Naive B cell (primary cell): ENCODE data around the gene RBL2. TPM values are rescaled to one million over a fixed set of nuclear protein-coding genes. Genes with fewer than 3 reads are reported as not detected.
"Not testable (repeated sequence)": the region's sequence is repeated elsewhere in the genome, so short reads cannot be mapped to it uniquely, and the experiment has no call there.

Source experiments
- ATAC-seq, 2 donors: fragments of 150-1000 bp; cut with Tn5 transposase; 2 replicates each; pipeline ENCODE4 v1.10.0; 2021; ENCODE audit warnings: low read depth in 2 of 2, mild to moderate bottlenecking in 2 of 2, moderate library complexity in 2 of 2
- DNase-seq: peaks from one replicate; pipeline ENCODE4 v3.0.0; 2022
- H3K27ac Mint-ChIP-seq, 6 donors: one replicate each; pipeline ENCODE4 v1.8.0; 2020 to 2022; ENCODE audit warnings: mild to moderate bottlenecking in 6 of 6, mixed read lengths in 6 of 6, moderate library complexity in 5 of 6, inconsistent platforms in 2 of 6
- H3K27me3 Mint-ChIP-seq, 3 donors: one replicate each; pipeline ENCODE4 v1.8.0; 2021 to 2022; ENCODE audit warnings: mixed read lengths in 3 of 3, mild to moderate bottlenecking in 1 of 3
- H3K36me3 Mint-ChIP-seq, 2 donors: one replicate each; pipeline ENCODE4 v1.8.0; 2020 to 2022; ENCODE audit warnings: mixed read lengths in 2 of 2, inconsistent platforms in 1 of 2, mild to moderate bottlenecking in 1 of 2
- H3K4me1 Mint-ChIP-seq, 3 donors: one replicate each; pipeline ENCODE4 v1.8.0; 2020 to 2022; ENCODE audit warnings: mixed read lengths in 3 of 3, inconsistent platforms in 1 of 3, mild to moderate bottlenecking in 1 of 3, moderate library complexity in 1 of 3
- H3K4me3 Mint-ChIP-seq, 8 donors: one replicate each; pipeline ENCODE4 v1.8.0; 2020 to 2022; ENCODE audit warnings: mild to moderate bottlenecking in 8 of 8, mixed read lengths in 8 of 8, moderate library complexity in 8 of 8, inconsistent platforms in 2 of 8
- H3K9me3 Mint-ChIP-seq, 7 donors: one replicate each; pipeline ENCODE4 v1.8.0; 2020 to 2022; ENCODE audit warnings: mixed read lengths in 7 of 7, mild to moderate bottlenecking in 5 of 7, inconsistent platforms in 2 of 7, moderate library complexity in 1 of 7
- polyA plus RNA-seq, 6 donors: library from polyadenylated mRNA; unstranded; fragments of 300-500 nt; fragmentation: Illumina TruSeq; gene quantifications; one replicate each; pipeline ENCODE4 v1.2.3, GENCODE V29; 2021; ENCODE audit warnings: low read depth in 6 of 6

Gene RBL2
- polyA plus RNA-seq, 6 donors from 2014 or later, result 108 to 165 (median 121) TPM

DNA sequence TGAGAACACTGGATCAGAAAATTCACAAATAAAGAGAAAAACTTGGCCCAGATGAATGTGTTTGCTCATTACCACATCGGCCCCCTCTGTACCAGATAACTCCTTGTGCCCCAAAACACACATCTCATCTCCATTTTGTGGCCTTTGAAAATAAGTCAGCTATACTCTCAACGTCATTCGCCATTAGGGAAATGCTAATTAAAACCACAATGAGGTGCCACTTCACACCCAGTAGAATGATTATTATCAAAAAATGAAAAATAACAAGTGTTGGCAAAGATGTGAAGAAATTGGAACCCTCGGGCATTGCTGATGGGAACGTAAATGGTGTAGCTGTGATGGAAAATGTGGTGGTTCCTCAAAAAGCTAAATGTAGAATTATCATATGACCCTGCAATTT is 103.4 kb downstream of the RBL2 start:
- DNase-seq (no peak), ATAC-seq (no peak)
- H3K36me3 Mint-ChIP-seq, result no peaks in the 10 kb centered on the region
- no peaks in the 10 kb centered on the region for H3K9me3 Mint-ChIP-seq
- peaks cover 9 to 19% (median 9%) of the 10 kb centered on the region in 3 donors for H3K27me3 Mint-ChIP-seq
- peaks cover 4 to 7% (median 5%) of the 10 kb centered on the region in 3 donors for H3K4me1 Mint-ChIP-seq
- no peak overlapping the region for H3K4me3 Mint-ChIP-seq
- H3K27ac Mint-ChIP-seq, result no peak overlapping the region

GRCh38 chr16:53539346-53539745 is 105.1 kb downstream of the RBL2 start:
- peaks cover 13 to 25% (median 23%) of the 10 kb centered on the region in 3 donors for H3K27me3 Mint-ChIP-seq
- not testable (repeated sequence) for ATAC-seq, H3K4me3 Mint-ChIP-seq, H3K4me1 Mint-ChIP-seq, H3K27ac Mint-ChIP-seq, DNase-seq, H3K36me3 Mint-ChIP-seq, H3K9me3 Mint-ChIP-seq

GRCh38 chr16:53539759-53540718 is 105.8 kb downstream of the RBL2 start:
- Mint-ChIP-seq H3K27ac (peak overlapping the region in 1 of 6 donors; percentile 59), H3K27me3 (peaks cover 18 to 29% (median 23%) of the 10 kb centered on the region in 3 donors)
- not testable (repeated sequence) for DNase-seq, ATAC-seq, H3K36me3 Mint-ChIP-seq, H3K4me1 Mint-ChIP-seq, H3K9me3 Mint-ChIP-seq, H3K4me3 Mint-ChIP-seq

Other genes with a start within 250 kb of the RBL2 start
- gene AKTIP, start 68.7 kb downstream of the RBL2 start, polyA plus RNA-seq, result 10 to 100 TPM; 11.6 to 17.9 (median 13.8) TPM